GM12875 (cell line): ENCODE data around the gene ATP1A4.

Source experiments
- H3K4me3 ChIP-seq: one replicate; pipeline ENCODE4 v1.5.1; 2011; ENCODE audit warnings: low read depth, low read length, control low read depth
- CTCF ChIP-seq: IDR thresholded peaks from 2 replicates; pipeline ENCODE4 v1.5.1; 2011; ENCODE audit warnings: low read depth, mild to moderate bottlenecking, control low read depth, inconsistent platforms, low read length, moderate library complexity, borderline replicate concordance; ENCODE audit not compliant: insufficient read depth

ATP1A4 gene

GRCh38 chr1:160144921-160145320 is 6.5 kb upstream of the ATP1A4 start:
- no peak overlapping the region for H3K4me3 ChIP-seq
- TF ChIP-seq CTCF: no peak

GRCh38 chr1:160146107-160146506 is 5.3 kb upstream of the ATP1A4 start:
- H3K4me3 ChIP-seq: no peak overlapping the region
- no peak for TF ChIP-seq CTCF

GRCh38 chr1:160148121-160148520 is 3.3 kb upstream of the ATP1A4 start:
- no peak for TF ChIP-seq CTCF
- H3K4me3 ChIP-seq: no peak overlapping the region

DNA sequence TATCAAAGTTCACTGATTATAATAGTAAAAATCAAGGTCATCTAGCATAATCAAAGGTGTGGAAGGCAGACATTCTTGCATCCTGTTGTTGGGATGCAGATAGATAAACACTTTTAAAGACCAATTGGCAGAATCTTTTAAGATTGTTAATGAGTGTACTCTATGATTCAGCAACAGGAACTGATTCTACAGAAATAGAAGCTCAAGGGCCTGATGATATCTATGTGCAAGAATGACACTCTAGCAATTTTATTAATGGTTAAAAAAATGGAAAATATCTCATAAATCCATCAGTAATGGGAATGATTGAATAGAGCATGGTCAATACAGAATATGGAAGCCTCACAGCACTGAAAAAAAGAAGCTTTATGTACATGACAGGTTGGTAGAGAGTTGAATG is 2.2 kb upstream of the ATP1A4 start:
- TF ChIP-seq CTCF: no peak
- no peak overlapping the region for H3K4me3 ChIP-seq

DNA sequence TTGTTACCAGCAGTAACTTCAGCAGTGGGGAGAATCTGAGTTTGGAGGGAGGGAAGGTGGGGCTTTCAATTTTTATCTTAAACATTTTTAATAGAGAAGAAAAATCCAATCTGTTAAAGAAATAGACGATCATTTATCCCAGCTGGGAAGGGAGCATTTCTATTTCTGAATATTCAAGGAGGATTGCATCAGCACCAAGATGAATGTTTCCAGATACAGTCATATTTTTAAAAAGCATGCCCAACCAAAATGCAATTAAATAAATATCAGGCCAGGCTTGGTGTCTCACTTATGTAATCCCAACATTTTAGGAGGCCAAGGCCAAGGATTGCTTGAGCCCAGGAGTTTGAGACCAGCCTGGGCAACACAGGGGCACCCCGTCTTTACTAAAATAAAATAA is 1.7 kb upstream of the ATP1A4 start:
- TF ChIP-seq CTCF: no peak
- no peak overlapping the region for H3K4me3 ChIP-seq

GRCh38 chr1:160154790-160155189 is 3.4 kb downstream of the ATP1A4 start:
- no peak for TF ChIP-seq CTCF
- no peak overlapping the region for H3K4me3 ChIP-seq

DNA sequence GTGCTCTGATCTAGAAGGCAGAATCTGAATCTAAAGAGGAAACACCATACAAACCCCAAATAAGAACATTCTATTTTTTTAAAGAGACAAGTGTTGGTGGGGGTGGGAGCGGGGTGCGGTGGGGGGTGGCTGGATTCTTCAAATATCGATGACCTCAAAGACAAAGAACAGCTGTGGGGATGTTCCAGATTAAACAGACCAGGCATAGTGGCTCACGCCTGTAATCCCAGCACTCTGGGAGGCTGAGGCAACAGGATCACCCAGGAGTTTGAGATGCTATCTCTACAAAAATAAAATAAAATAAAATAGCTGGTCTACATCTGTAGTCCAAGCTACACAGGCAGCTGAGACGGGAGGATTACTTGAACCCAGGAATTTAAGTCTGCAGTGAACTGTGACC is 5.0 kb downstream of the ATP1A4 start:
- no peak overlapping the region for H3K4me3 ChIP-seq
- no peak for TF ChIP-seq CTCF
